GM12874 (cell line): ENCODE measurements around the gene FHOD3.
A peak's percentile ranks its signal among the peaks of the same experiment; 100 is the strongest.

Source experiments
- TF ChIP-seq, protein P1 (sequence below): IDR thresholded peaks from 2 replicates; pipeline ENCODE4 v1.5.1; 2011; ENCODE audit warnings: low read depth, mild to moderate bottlenecking, control low read depth, low read length, moderate library complexity; ENCODE audit not compliant: insufficient read depth

FHOD3 gene

DNA sequence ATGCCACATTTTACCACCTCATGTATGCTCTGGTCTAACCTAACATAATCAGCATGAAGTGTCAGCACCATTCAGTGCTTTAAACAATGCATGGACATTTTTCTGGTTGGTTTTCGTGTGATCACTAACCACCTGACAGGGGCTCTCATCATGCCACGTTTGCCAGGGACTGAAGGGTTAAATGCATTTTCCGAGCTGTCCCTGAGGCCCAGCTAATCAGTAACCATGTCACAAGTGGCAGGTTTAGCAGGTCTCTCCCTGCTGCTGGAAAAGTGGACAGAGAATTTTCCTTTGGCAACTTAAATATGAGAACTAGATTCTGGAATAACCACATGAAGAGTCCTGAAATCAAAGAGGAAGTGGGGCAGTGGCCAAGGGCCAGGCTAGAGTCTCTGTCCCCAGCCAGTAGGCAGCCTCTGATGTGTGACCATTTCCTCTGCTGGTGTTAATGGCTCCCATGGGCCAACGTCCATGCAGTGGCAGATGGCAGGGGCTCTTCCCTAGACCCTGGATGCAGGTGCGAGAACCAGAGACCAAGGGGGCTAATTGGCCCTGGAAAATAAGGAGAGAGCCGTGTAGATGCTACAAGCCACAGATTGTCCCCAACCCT is 461.8 kb downstream of the FHOD3 start:
- TF ChIP-seq, protein P1, sequence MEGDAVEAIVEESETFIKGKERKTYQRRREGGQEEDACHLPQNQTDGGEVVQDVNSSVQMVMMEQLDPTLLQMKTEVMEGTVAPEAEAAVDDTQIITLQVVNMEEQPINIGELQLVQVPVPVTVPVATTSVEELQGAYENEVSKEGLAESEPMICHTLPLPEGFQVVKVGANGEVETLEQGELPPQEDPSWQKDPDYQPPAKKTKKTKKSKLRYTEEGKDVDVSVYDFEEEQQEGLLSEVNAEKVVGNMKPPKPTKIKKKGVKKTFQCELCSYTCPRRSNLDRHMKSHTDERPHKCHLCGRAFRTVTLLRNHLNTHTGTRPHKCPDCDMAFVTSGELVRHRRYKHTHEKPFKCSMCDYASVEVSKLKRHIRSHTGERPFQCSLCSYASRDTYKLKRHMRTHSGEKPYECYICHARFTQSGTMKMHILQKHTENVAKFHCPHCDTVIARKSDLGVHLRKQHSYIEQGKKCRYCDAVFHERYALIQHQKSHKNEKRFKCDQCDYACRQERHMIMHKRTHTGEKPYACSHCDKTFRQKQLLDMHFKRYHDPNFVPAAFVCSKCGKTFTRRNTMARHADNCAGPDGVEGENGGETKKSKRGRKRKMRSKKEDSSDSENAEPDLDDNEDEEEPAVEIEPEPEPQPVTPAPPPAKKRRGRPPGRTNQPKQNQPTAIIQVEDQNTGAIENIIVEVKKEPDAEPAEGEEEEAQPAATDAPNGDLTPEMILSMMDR = no peak

DNA sequence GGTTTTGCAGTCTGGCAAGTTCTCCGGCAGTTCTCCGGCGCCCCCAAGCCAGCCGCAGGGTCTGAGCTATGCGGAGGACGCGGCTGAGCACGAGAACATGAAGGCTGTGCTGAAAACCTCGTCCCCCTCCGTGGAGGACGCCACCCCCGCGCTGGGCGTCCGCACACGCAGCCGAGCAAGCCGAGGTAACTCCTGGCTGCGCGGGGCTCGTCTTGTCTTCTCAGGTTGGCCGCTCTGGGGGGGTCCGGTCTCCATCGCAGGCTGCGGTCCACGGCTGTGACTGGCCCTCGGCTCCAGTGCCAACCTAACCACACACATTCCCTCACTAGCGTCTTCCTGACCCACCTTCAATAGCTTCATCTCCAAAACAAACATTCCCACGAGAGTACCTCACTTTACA is 463.1 kb downstream of the FHOD3 start:
- TF ChIP-seq, protein P1 = no peak

DNA sequence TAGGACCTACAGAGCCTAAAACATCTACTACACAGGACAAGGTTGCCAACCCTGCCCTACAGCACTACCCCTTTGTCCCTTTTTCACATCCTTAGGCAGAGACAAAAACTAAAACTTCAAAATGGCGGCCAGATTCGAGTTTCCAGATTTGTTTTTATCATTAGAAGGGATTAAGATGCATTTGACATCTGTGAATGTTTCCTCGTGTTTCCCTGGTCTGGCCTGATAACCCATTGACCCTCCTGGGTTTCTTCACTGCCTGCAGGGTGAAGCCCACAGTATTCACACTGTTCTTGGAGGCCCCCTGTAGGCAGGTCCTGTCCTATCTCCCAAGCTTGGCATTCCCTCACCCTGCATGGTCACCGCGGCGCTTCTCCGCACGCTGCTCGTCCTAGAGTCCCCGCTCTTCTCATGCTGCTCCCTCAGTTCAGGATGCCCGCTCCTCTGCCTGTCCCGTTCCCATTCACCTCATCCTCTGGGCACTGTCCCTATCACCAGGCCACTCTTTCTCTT is 463.7 kb downstream of the FHOD3 start:
- TF ChIP-seq, protein P1 = 0 out of 2 replicates have a peak, but pooled peaks have one; percentile 12

DNA sequence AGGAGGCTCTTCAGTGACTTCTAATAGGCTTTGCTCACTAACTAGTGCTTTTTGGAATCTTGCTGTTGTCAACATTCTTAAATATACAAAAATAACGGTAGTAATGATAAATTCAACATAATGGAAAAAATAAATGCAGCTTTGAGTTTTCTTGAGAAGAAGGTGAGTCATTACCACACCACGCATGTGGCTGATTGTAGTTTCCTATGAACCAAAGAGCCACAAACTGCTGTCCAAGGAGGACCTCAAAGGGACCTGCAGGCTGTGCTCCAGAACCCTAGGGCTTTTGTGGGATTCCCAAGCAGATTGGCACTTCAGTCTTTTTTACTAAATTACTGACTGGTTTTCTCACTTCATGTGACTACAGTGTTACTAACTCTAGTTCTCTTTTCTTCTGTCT is 464.6 kb downstream of the FHOD3 start:
- TF ChIP-seq, protein P1 = no peak

DNA sequence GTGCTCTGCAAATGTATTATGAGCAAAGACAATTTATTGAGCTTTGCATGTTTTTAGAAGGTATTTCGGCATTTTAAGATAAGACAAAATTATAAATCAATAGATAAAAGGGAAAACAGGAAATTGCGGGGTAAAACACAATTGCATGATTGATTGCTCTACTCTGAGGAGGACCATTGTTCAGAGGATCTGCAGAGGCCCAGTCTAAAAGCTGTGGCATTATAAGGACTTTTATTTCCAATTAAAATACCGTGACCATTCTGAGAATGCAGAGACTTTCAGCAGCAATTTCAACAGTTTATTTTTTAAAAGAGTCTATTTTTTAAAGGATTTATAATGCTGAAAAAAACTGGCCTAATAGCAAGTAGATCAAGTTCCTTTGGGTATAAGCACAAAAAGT is 469.3 kb downstream of the FHOD3 start:
- TF ChIP-seq, protein P1 = no peak

DNA sequence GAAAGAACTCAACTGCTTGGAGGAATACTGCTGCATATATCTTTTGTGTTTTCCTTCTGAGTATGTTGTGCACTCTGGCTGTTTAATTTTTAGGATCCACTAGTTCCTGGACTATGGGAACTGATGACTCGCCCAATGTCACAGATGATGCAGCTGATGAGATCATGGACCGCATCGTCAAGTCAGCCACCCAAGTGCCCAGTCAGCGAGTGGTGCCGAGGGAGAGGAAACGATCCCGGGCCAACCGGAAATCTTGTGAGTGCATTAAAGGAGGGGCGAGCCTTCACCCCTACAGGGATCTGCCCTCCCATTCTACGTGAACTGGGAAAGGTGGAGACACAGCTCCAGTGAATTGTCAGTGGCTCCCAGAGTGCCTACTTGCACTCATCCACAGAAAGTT is 471.7 kb downstream of the FHOD3 start:
- TF ChIP-seq, protein P1 = no peak

DNA sequence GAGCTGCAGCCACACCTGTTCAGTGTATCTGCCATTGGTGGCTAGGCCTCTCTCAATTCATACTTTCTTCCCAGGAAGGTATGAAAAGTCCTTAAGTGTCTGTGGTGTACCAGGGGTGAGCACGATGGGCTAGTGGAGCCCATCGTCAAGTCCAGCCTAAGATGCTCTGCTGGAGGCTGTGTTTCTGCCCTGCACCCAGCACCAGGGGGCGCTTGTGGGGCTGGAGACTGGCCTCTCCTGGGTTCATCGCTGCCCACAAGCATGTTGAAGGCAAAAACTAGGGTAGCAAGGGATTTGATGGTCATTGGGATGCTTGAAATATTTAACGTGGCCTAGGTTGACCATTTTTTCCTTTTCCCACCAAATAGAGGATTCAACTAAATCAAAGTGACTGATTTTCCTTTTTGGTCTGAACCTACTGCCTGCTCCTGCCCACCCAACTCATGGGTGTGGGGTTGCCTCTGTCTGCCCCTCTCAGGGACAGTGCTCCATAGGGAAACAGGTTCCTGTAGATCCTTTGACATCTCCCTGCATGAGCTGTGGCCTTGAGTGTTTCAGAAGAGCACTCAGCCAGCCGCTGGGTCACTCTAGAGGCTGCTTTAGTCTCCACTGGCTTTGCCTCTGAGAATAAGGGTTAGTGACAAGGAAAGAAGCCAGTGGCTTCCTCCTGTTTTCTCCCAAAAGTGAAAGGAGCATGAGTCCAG is 472.2 kb downstream of the FHOD3 start:
- TF ChIP-seq, protein P1 = peak; percentile 53; the same call in 1 of the 2 replicates
